Calu3 (cell line): ENCODE data around the gene CFAP73. TPM values are rescaled to one million over a fixed set of nuclear protein-coding genes. Genes with fewer than 3 reads are reported as not detected.

Experiments
- BruUV-seq: library from RNA; stranded (reverse); fragments of 400-500 nt; replicated peaks from 2 replicates; lab custom pipeline; 2021; lab: Mats Ljungman, UMichigan
- CTCF ChIA-PET: fragments of 300-600 bp; sonication (Branson Sonifier 250); formaldehyde crosslinking; loops from one replicate; lab custom pipeline; 2022; ENCODE audit warnings: antibody characterized with exemption; lab: Charles Lee
- DNase-seq: peaks from one replicate; pipeline ENCODE4 v3.0.0; 2022
- H3K27ac Mint-ChIP-seq: one replicate; pipeline ENCODE4 v1.8.0; 2022; ENCODE audit warnings: mixed read lengths; ENCODE audit not compliant: unreplicated experiment
- H3K27me3 Mint-ChIP-seq: one replicate; pipeline ENCODE4 v1.8.0; 2022; ENCODE audit warnings: mixed read lengths; ENCODE audit not compliant: unreplicated experiment
- H3K36me3 Mint-ChIP-seq: one replicate; pipeline ENCODE4 v1.8.0; 2022; ENCODE audit warnings: mild to moderate bottlenecking, moderate library complexity, mixed read lengths; ENCODE audit not compliant: insufficient read depth, unreplicated experiment
- H3K4me1 Mint-ChIP-seq: one replicate; pipeline ENCODE4 v1.8.0; 2022; ENCODE audit warnings: mild to moderate bottlenecking, low read depth, mixed read lengths; ENCODE audit not compliant: unreplicated experiment
- H3K4me3 Mint-ChIP-seq: one replicate; pipeline ENCODE4 v1.8.0; 2022; ENCODE audit warnings: mild to moderate bottlenecking, low read depth, moderate library complexity, mixed read lengths; ENCODE audit not compliant: unreplicated experiment
- H3K9me3 Mint-ChIP-seq: one replicate; pipeline ENCODE4 v1.8.0; 2022; ENCODE audit warnings: low read depth, mixed read lengths; ENCODE audit not compliant: unreplicated experiment
- CTCF ChIP-seq: fragments of 200-600 bp; IDR thresholded peaks from one replicate; pipeline ENCODE4 v1.8.0; 2022; ENCODE audit warnings: antibody characterized with exemption; ENCODE audit not compliant: unreplicated experiment
- intact Hi-C: fragments of 100-400 bp; cut with micrococcal nuclease; formaldehyde crosslinking; loops from one replicate; pipeline ENCODE4 v1.10.0; 2022; ENCODE audit not compliant: unreplicated experiment
- total RNA-seq: library from RNA; stranded (reverse); gene quantifications from 2 replicates; pipeline ENCODE4 v1.2.3, GENCODE V29; 2022

The CFAP73 gene
- total RNA-seq, 1 experiment from 2014 or later, result 3.2 TPM

GRCh38 chr12:113136128-113136989, 13.2 kb upstream of the CFAP73 start:
- DNase-seq, result peak; percentile 69
- CTCF ChIA-PET, result interaction anchor here (0.6 to 6.7 kb wide), 5 partner anchors 15 to 225 kb away, joined by 3 to 108 read pairs (median 3); partner anchors contain the start of gene CFAP73
- no peak for TF ChIP-seq CTCF
- H3K4me3 Mint-ChIP-seq, result peak overlapping the region; percentile 97
- no peaks in the 10 kb centered on the region for H3K9me3 Mint-ChIP-seq
- no peaks in the 10 kb centered on the region for H3K27me3 Mint-ChIP-seq
- peak overlapping the region; percentile 96 for H3K27ac Mint-ChIP-seq
- H3K36me3 Mint-ChIP-seq, result peaks cover 46% of the 10 kb centered on the region
- peaks cover 47% of the 10 kb centered on the region for H3K4me1 Mint-ChIP-seq
- BruUV-seq, result no TSS peak
- intact Hi-C loops, result loop anchor here (2.0 kb wide), 1 partner anchor 38 kb away; no protein-coding TSS in a partner anchor

- peak overlapping the region; percentile 96 for H3K27ac Mint-ChIP-seq
- peaks cover 47% of the 10 kb centered on the region for H3K36me3 Mint-ChIP-seq
- no peaks in the 10 kb centered on the region for H3K9me3 Mint-ChIP-seq
- no peaks in the 10 kb centered on the region for H3K27me3 Mint-ChIP-seq
- no peak for TF ChIP-seq CTCF
- H3K4me3 Mint-ChIP-seq, result peak overlapping the region; percentile 97
- TSS peak; percentile 75 for BruUV-seq
- H3K4me1 Mint-ChIP-seq, result peaks cover 45% of the 10 kb centered on the region
- peak; percentile 92 for DNase-seq
- intact Hi-C loops, result loop anchor here (2.0 kb wide), 1 partner anchor 38 kb away; no protein-coding TSS in a partner anchor
- CTCF ChIA-PET, result interaction anchor here (0.7 to 6.7 kb wide), 2 partner anchors 15 to 476 kb away, joined by 5 to 108 read pairs; partner anchors contain the start of gene CFAP73
These were observed 12.5 kb upstream of the CFAP73 start for GRCh38 chr12:113136990-113137511.

GRCh38 chr12:113137861-113138783, 11.4 kb upstream of the CFAP73 start:
- no peak overlapping the region for H3K4me3 Mint-ChIP-seq
- no peaks in the 10 kb centered on the region for H3K9me3 Mint-ChIP-seq
- DNase-seq, result no peak
- no peaks in the 10 kb centered on the region for H3K27me3 Mint-ChIP-seq
- H3K36me3 Mint-ChIP-seq, result peaks cover 46% of the 10 kb centered on the region
- BruUV-seq, result no TSS peak
- peaks cover 45% of the 10 kb centered on the region for H3K4me1 Mint-ChIP-seq
- peak overlapping the region; percentile 50 for H3K27ac Mint-ChIP-seq
- CTCF ChIA-PET, result interaction anchor here (0.7 to 6.7 kb wide), 2 partner anchors 14 to 475 kb away, joined by 5 to 108 read pairs; partner anchors contain the start of gene CFAP73
- TF ChIP-seq CTCF, result no peak
- intact Hi-C loops, result loop anchor here (2.0 kb wide), 1 partner anchor 39 kb away; no protein-coding TSS in a partner anchor

GRCh38 chr12:113138826-113139225, 10.7 kb upstream of the CFAP73 start:
- Mint-ChIP-seq H3K27ac (peak overlapping the region; percentile 60), H3K4me1 (peaks cover 48% of the 10 kb centered on the region), H3K36me3 (peaks cover 43% of the 10 kb centered on the region), H3K9me3 (no peaks in the 10 kb centered on the region), H3K4me3 (no peak overlapping the region), H3K27me3 (no peaks in the 10 kb centered on the region)
- CTCF ChIA-PET, result interaction anchor here (6.7 kb wide), 1 partner anchor 13 kb away, joined by 108 read pairs; the partner anchor contains the start of gene CFAP73
- DNase-seq, result no peak
- intact Hi-C loops, result no loop called here
- no peak for TF ChIP-seq CTCF
- BruUV-seq, result no TSS peak
